ENCODE measurements around the gene NCAM1.

DNA sequence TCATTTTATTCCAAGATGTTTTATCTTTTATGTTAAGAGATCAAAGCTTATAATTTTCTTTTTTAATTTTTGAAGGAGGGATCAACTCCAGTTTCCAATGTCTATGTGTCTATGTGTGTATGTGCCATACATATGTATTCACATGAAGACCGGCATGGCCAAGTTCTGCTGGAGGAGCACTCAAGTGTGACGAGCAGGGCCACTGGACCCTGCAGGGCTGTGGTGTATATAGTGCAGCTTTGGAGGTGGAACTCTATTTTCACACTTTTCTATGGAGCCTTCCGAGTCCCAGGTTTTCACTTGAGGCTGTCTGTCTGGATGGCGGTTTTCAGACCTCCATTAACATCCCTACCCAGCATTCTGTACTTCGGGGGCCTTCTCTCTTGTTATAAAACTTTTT, 316.7 kb downstream of the NCAM1 start:
- TF ChIP-seq HCFC1 (IDR thresholded peaks at IDR 0.05; ENCODE audit: low read depth, low read length) (no peak), ZNF263 (CRISPR knock-in tag; IDR thresholded peaks at IDR 0.05) (no peak), ZFAT (CRISPR knock-in tag; conservative IDR thresholded peaks at IDR 0.05) (no peak), RFX1 (IDR thresholded peaks at IDR 0.05) (no peak), ZNF644 (CRISPR knock-in tag; IDR thresholded peaks at IDR 0.05; ENCODE audit: low read depth) (no peak), U2AF1 (optimal IDR thresholded peaks at IDR 0.05; ENCODE audit: low read depth, low read length) (no peak), MTA3 (CRISPR knock-in tag; IDR thresholded peaks at IDR 0.05) (no peak), ZNF703 (CRISPR knock-in tag; IDR thresholded peaks at IDR 0.05; ENCODE audit: borderline replicate concordance) (no peak)
